A549 (cell line): Measurements from ENCODE around the gene NLGN2. TPM values are rescaled to one million over a fixed set of nuclear protein-coding genes. Genes with fewer than 3 reads are reported as not detected.

Source experiments
- ATAC-seq, 2 experiments: fragments of 200-7000 bp in 1 of 2; fragments of >200 bp in 1 of 2; cut with Nextera tagmentation in 1 of 2; cut with Tn5 transposase in 1 of 2; 3 replicates each; pipeline versions ENCODE4 v1.8.0 to v1.9.1; 2018 to 2020; ENCODE audit warnings: mild to moderate bottlenecking in 1 of 2, moderate library complexity in 1 of 2
- CTCF ChIA-PET: fragments of 300-600 bp; sonication (Branson Sonifier 250); formaldehyde crosslinking; extraction: SDS; loops from one replicate; lab custom pipeline; 2021; ENCODE audit warnings: antibody characterized with exemption, inconsistent platforms; lab: Yijun Ruan, JAX
- POLR2A ChIA-PET: fragments of 350-600 bp; formaldehyde crosslinking; extraction: SDS; loops from one replicate; lab custom pipeline; 2021; ENCODE audit warnings: antibody characterized with exemption, inconsistent platforms; lab: Yijun Ruan, JAX
- DNase-seq, 2 experiments: peaks; one replicate each; pipeline versions ENCODE4 v3.0.0 to v3.0.0-alpha.2; 2011 to 2016; ENCODE audit warnings: low read depth in 1 of 2, low spot score in 1 of 2
- FAIRE-seq: peaks from 2 replicates; lab custom pipeline; 2011; peaks lifted over from hg19 to GRCh38; lab: Jason Lieb, UNC
- H3K27ac ChIP-seq, 2 experiments: fragments of >200 bp; sonication (Bioruptor Twin); formaldehyde crosslinking; 3 replicates each; pipeline ENCODE4 v1.5.1; 2016 to 2017
- H3K4me1 ChIP-seq: fragments of >200 bp; sonication (Bioruptor Twin); formaldehyde crosslinking; 3 replicates; pipeline ENCODE4 v1.6.1; 2016
- H3K4me2 ChIP-seq: fragments of >200 bp; sonication (Bioruptor Twin); formaldehyde crosslinking; 3 replicates; pipeline ENCODE4 v1.6.1; 2016
- H3K4me3 ChIP-seq: fragments of >200 bp; sonication (Bioruptor Twin); formaldehyde crosslinking; 3 replicates; pipeline ENCODE4 v1.5.1; 2016
- H3K9me3 ChIP-seq: fragments of >200 bp; sonication (Bioruptor Twin); formaldehyde crosslinking; 3 replicates; pipeline ENCODE4 v1.6.1; 2016
- ATOH8 ChIP-seq: fragments of 250-450 bp; sonication (Bioruptor Pico); IDR thresholded peaks from 2 replicates; pipeline ENCODE4 v1.5.0; 2020; ENCODE audit warnings: low read depth, mild to moderate bottlenecking, moderate library complexity
- CBX2 ChIP-seq: fragments of 200-600 bp; sonication (generic); IDR thresholded peaks from 2 replicates; pipeline ENCODE4 v1.6.1; 2016; ENCODE audit warnings: low read depth, mild to moderate bottlenecking, borderline replicate concordance
- CBX8 ChIP-seq: fragments of 200-600 bp; sonication (generic); IDR thresholded peaks from 2 replicates; pipeline ENCODE4 v1.6.1; 2016
- ELK1 ChIP-seq: fragments of 150-350 bp; IDR thresholded peaks from 2 replicates; pipeline ENCODE4 v1.6.1; 2014; ENCODE audit warnings: low read depth, mild to moderate bottlenecking, low read length
- HDAC2 ChIP-seq: fragments of 200-600 bp; sonication (generic); IDR thresholded peaks from 2 replicates; pipeline ENCODE4 v1.6.1; 2016
- HEYL ChIP-seq: fragments of 250-450 bp; sonication (Bioruptor Pico); IDR thresholded peaks from 2 replicates; pipeline ENCODE4 v1.8.0; 2021; ENCODE audit warnings: mild to moderate bottlenecking, moderate library complexity
- HOXA7 ChIP-seq: fragments of 250-450 bp; sonication (Bioruptor Pico); IDR thresholded peaks from 2 replicates; pipeline ENCODE4 v1.5.0; 2020; ENCODE audit warnings: mild to moderate bottlenecking, moderate library complexity
- HOXB13 ChIP-seq: fragments of 250-450 bp; sonication (Bioruptor Pico); IDR thresholded peaks from 2 replicates; pipeline ENCODE4 v1.5.0; 2020; ENCODE audit warnings: low read depth, mild to moderate bottlenecking, moderate library complexity
- KDM5A ChIP-seq: fragments of 200-600 bp; sonication (generic); IDR thresholded peaks from 2 replicates; pipeline ENCODE4 v1.6.1; 2016; ENCODE audit warnings: antibody characterized with exemption, mild to moderate bottlenecking
- MAFK ChIP-seq: fragments of 450-650 bp; IDR thresholded peaks from 2 replicates; pipeline ENCODE4 v1.6.1; 2014; ENCODE audit not compliant: partially characterized antibody
- MAX ChIP-seq: IDR thresholded peaks from 2 replicates; pipeline ENCODE4 v1.6.1; 2012
- NFE2L2 ChIP-seq: fragments of 150-350 bp; conservative IDR thresholded peaks from 2 replicates; pipeline ENCODE4 v1.6.1; 2014; ENCODE audit warnings: low read length
- PHF8 ChIP-seq: fragments of 200-600 bp; sonication (generic); IDR thresholded peaks from 2 replicates; pipeline ENCODE4 v1.6.1; 2016; ENCODE audit warnings: low read depth, mild to moderate bottlenecking, antibody characterized with exemption, moderate library complexity, borderline replicate concordance
- POLR2A ChIP-seq: IDR thresholded peaks from 2 replicates; pipeline ENCODE4 v1.6.1; 2012; ENCODE audit warnings: mild to moderate bottlenecking, low read length
- RCOR1 ChIP-seq: fragments of 150-350 bp; IDR thresholded peaks from 2 replicates; pipeline ENCODE4 v1.6.1; 2014; ENCODE audit warnings: antibody characterized with exemption, low read length, low read depth
- RFX5 ChIP-seq: fragments of 450-650 bp; IDR thresholded peaks from 2 replicates; pipeline ENCODE4 v1.7.1; 2014; ENCODE audit warnings: antibody characterized with exemption, mild to moderate bottlenecking, moderate library complexity
- ZFP36 ChIP-seq: fragments of 450-650 bp; IDR thresholded peaks from 2 replicates; pipeline ENCODE4 v1.6.1; 2014; ENCODE audit warnings: borderline replicate concordance; ENCODE audit not compliant: partially characterized antibody
- ZNF302 ChIP-seq: fragments of 250-450 bp; sonication (Bioruptor Pico); IDR thresholded peaks from 2 replicates; pipeline ENCODE4 v1.9.0; 2021; ENCODE audit warnings: inconsistent platforms, mild to moderate bottlenecking, moderate library complexity
- WGBS: methylation state at CpG from one replicate; pipeline ENCODE4 v1.1.6; 2017; ENCODE audit errors: missing lambda C conversion rate; 5-methylcytosine and 5-hydroxymethylcytosine counted together
- polyA plus RNA-seq, 4 experiments: library from polyadenylated mRNA; depleted of rRNA in 3 of 4; stranded (reverse); fragments of >200 nt; fragmentation: RNase III in 1 of 4; extraction: RNeasy Plus Mini Kit Qiagen cat#74134 plus additional on column Dnase treatment in 1 of 4; gene quantifications; 2 replicates in 3 of 4; 3 replicates in 1 of 4; pipeline ENCODE4 v1.2.3, GENCODE V29; 2011 to 2017
- TF ChIP-seq, protein P1 (sequence below): fragments of 200-600 bp; sonication (generic); IDR thresholded peaks from 2 replicates; pipeline ENCODE4 v1.6.1; 2016; ENCODE audit warnings: antibody characterized with exemption, mild to moderate bottlenecking, moderate library complexity
- TF ChIP-seq, protein P2 (sequence below): fragments of 250-450 bp; sonication (Bioruptor Pico); IDR thresholded peaks from 2 replicates; pipeline ENCODE4 v1.5.0; 2021; ENCODE audit warnings: mild to moderate bottlenecking, moderate library complexity, borderline replicate concordance

The NLGN2 gene
- polyA plus RNA-seq, 2 of the 4 experiments (the other 2 are of a cell fraction) = 4.1 to 27.5 TPM

DNA sequence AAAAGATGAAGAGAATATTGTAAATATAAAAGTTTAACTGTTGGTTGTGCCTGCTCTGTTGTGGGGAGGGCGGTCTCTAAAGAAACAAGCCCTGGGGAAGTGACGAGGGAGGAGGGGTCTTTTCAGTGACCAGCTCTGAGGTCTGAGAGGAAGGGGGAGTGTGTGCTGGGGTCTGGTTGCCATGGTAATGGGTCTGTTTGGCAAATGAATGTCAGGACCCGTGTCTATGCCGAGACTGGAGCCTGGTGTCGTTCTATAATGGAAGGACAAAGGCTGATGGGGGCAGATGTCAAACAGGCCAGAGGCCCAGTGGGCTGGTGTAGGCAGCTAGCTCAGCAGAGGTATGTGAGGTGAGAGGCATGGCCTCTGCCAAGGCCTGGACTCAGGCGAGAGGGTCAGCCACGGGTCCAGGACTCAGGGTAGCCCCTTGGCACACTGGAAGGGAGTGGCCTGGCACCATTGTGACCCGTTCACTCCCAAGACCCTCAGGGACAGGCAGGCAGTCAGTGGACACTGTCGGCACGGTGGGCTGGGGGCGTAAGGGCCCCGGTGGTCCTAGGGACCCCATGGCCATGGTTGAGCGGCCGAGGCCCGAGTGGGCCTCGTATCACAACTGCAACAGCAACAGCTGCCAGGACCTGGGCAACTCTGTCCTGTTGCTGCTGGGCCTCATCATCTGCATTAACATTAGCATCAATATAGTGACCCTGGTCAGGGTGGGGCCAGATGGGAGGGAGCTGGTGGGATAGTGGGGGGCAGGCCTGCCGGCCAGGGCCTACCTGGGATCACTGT lies 12.4 kb downstream of the NLGN2 start, which contains the start of gene SPEM1:
TSS of gene SPEM1 (plus strand) at position 506 of the 792 bp plus-strand sequence. CDS start at position 567, 61 bp downstream.
- 70% methylated on average over 15 of the region's 17 CpGs for WGBS
- 0 out of 6 replicates have a peak, but pooled peaks of 1 of the 2 experiments have one; percentile 9 for ATAC-seq
- Histone ChIP-seq H3K4me2 (no peak within 1 kb of the TSS), H3K27ac (no peak within 1 kb of the TSS), H3K9me3 (no peaks in the 10 kb centered on the region), H3K4me1 (no peaks in the 10 kb centered on the region), H3K4me3 (no peak within 1 kb of the TSS)
- ChIA-PET CTCF (interaction anchor here (1.2 to 3.3 kb wide), 10 partner anchors 9 to 141 kb away, joined by 3 to 18 read pairs (median 6); partner anchors contain the start of genes SENP3 and TMEM95), POLR2A (interaction anchor here (0.6 to 1.4 kb wide), 3 partner anchors 10 to 64 kb away, joined by 3 read pairs; partner anchors contain the start of genes FGF11 and POLR2A)
- FAIRE-seq = no peak
- no peak for TF ChIP-seq HOXA7 (CRISPR knock-in tag)
- TF ChIP-seq MAFK = no peak
- no peak for TF ChIP-seq RCOR1
- TF ChIP-seq PHF8 = no peak
- no peak for TF ChIP-seq POLR2A
- no peak for TF ChIP-seq ATOH8
- TF ChIP-seq, protein P1, sequence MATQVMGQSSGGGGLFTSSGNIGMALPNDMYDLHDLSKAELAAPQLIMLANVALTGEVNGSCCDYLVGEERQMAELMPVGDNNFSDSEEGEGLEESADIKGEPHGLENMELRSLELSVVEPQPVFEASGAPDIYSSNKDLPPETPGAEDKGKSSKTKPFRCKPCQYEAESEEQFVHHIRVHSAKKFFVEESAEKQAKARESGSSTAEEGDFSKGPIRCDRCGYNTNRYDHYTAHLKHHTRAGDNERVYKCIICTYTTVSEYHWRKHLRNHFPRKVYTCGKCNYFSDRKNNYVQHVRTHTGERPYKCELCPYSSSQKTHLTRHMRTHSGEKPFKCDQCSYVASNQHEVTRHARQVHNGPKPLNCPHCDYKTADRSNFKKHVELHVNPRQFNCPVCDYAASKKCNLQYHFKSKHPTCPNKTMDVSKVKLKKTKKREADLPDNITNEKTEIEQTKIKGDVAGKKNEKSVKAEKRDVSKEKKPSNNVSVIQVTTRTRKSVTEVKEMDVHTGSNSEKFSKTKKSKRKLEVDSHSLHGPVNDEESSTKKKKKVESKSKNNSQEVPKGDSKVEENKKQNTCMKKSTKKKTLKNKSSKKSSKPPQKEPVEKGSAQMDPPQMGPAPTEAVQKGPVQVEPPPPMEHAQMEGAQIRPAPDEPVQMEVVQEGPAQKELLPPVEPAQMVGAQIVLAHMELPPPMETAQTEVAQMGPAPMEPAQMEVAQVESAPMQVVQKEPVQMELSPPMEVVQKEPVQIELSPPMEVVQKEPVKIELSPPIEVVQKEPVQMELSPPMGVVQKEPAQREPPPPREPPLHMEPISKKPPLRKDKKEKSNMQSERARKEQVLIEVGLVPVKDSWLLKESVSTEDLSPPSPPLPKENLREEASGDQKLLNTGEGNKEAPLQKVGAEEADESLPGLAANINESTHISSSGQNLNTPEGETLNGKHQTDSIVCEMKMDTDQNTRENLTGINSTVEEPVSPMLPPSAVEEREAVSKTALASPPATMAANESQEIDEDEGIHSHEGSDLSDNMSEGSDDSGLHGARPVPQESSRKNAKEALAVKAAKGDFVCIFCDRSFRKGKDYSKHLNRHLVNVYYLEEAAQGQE = no peak
- TF ChIP-seq, protein P2, sequence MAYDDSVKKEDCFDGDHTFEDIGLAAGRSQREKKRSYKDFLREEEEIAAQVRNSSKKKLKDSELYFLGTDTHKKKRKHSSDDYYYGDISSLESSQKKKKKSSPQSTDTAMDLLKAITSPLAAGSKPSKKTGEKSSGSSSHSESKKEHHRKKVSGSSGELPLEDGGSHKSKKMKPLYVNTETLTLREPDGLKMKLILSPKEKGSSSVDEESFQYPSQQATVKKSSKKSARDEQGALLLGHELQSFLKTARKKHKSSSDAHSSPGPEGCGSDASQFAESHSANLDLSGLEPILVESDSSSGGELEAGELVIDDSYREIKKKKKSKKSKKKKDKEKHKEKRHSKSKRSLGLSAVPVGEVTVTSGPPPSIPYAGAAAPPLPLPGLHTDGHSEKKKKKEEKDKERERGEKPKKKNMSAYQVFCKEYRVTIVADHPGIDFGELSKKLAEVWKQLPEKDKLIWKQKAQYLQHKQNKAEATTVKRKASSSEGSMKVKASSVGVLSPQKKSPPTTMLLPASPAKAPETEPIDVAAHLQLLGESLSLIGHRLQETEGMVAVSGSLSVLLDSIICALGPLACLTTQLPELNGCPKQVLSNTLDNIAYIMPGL = no peak
- no peak for TF ChIP-seq CBX8
- no peak for TF ChIP-seq HOXB13 (CRISPR knock-in tag)
- no peak for TF ChIP-seq MAX
- TF ChIP-seq ZNF302 (CRISPR knock-in tag) = no peak
- TF ChIP-seq ELK1 = no peak
- no peak for TF ChIP-seq NFE2L2
- no peak for TF ChIP-seq HEYL (CRISPR knock-in tag)
- TF ChIP-seq HDAC2 = no peak
- DNase-seq = no peak

DNA sequence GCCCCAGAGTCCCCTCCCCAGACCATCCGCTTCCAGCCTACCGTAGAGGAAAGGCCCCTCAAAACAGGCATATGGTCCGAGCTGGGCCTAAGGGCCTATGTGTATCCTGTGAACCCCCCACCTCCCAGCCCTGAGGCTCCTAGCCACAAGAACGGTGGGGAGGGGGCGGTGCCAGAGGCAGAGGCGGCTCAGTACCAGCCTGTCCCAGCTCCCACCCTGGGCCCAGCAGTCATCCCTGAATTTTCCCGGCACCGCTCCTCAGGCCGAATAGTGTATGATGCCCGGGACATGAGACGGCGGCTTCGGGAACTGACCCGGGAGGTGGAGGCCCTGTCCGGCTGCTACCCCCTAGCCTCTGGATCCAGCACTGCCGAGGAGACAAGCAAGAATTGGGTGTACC lies 13.5 kb downstream of the NLGN2 start:
- WGBS = 94% methylated on average over 14 of the region's 16 CpGs

More for the DNA sequence above, 13.5 kb downstream of the NLGN2 start:
- Histone ChIP-seq H3K4me1 (no peaks in the 10 kb centered on the region), H3K9me3 (no peaks in the 10 kb centered on the region), H3K27ac (no peak overlapping the region), H3K4me2 (no peak overlapping the region), H3K4me3 (no peak overlapping the region)
- FAIRE-seq (no peak), ATAC-seq (no peak; a peak in 1 of 6 replicates), DNase-seq (no peak)
- no peak for TF ChIP-seq ZFP36
- TF ChIP-seq CBX2 = no peak
- no peak for TF ChIP-seq RFX5
- no peak for TF ChIP-seq KDM5A
- POLR2A ChIA-PET = interaction anchor here (1.4 kb wide), 1 partner anchor 9 kb away, joined by 3 read pairs; no protein-coding TSS in a partner anchor
- CTCF ChIA-PET = interaction anchor here (0.7 to 3.3 kb wide), 8 partner anchors 10 to 141 kb away, joined by 3 to 18 read pairs (median 7); partner anchors contain the start of gene SENP3
